Spleen (tissue), 11 donors: ENCODE data around the gene PKD1L1. TPM values are rescaled to one million over a fixed set of nuclear protein-coding genes. Genes with fewer than 3 reads are reported as not detected.
A peak's percentile ranks its signal among the peaks of the same experiment; 100 is the strongest.
"Not testable (repeated sequence)": the region's sequence is repeated elsewhere in the genome, so short reads cannot be mapped to it uniquely, and the experiment has no call there.

Experiments
- DNase-seq: peaks from one replicate; pipeline ENCODE4 v3.0.0-alpha.2; 2020
- H3K27ac ChIP-seq, 8 donors: fragments of 200-600 bp; sonication (generic) in 7 of 8; 1 replicate in 4 of 8; 2 replicates in 4 of 8; pipeline versions ENCODE4 v1.5.0 to v1.8.0; 2016 to 2021; ENCODE audit warnings: inconsistent platforms in 4 of 8, mild to moderate bottlenecking in 4 of 8, moderate library complexity in 1 of 8
- H3K27me3 ChIP-seq, 7 donors: fragments of 200-600 bp; sonication (generic) in 6 of 7; replicated peaks in 1 of 7; 1 replicate in 4 of 7; 2 replicates in 3 of 7; pipeline versions ENCODE4 v1.5.0 to v1.8.0; 2016 to 2021; ENCODE audit warnings: inconsistent platforms in 3 of 7, mild to moderate bottlenecking in 1 of 7
- H3K36me3 ChIP-seq, 6 donors: fragments of 200-600 bp; sonication (generic) in 5 of 6; 1 replicate in 4 of 6; 2 replicates in 2 of 6; pipeline versions ENCODE4 v1.5.0 to v1.8.0; 2016 to 2021; ENCODE audit warnings: inconsistent platforms in 2 of 6
- H3K4me1 ChIP-seq, 6 donors: fragments of 200-600 bp; sonication (generic) in 5 of 6; 1 replicate in 3 of 6; 2 replicates in 3 of 6; pipeline versions ENCODE4 v1.5.0 to v1.8.0; 2016 to 2021; ENCODE audit warnings: inconsistent platforms in 3 of 6
- H3K4me3 ChIP-seq, 8 donors: fragments of 200-600 bp; sonication (generic) in 7 of 8; 1 replicate in 4 of 8; 2 replicates in 4 of 8; pipeline versions ENCODE4 v1.5.0 to v1.8.0; 2016 to 2021; ENCODE audit warnings: inconsistent platforms in 4 of 8, mild to moderate bottlenecking in 4 of 8, moderate library complexity in 2 of 8
- H3K9me3 ChIP-seq, 8 donors: fragments of 200-600 bp; sonication (generic) in 7 of 8; 1 replicate in 4 of 8; 2 replicates in 4 of 8; pipeline versions ENCODE4 v1.5.0 to v1.8.0; 2016 to 2021; ENCODE audit warnings: inconsistent platforms in 4 of 8
- CTCF ChIP-seq, 11 experiments: fragments of 200-600 bp in 7 of 11; fragments of 450-650 bp in 4 of 11; sonication (generic) in 4 of 11; IDR thresholded peaks in 8 of 11; conservative IDR thresholded peaks in 3 of 11; 1 replicate in 7 of 11; 2 replicates in 4 of 11; pipeline versions ENCODE4 v1.4.0 to v1.8.0; 2016 to 2021; ENCODE audit warnings: antibody characterized with exemption in 11 of 11, inconsistent platforms in 4 of 11, mild to moderate bottlenecking in 1 of 11
- POLR2A ChIP-seq, 3 donors: fragments of 450-650 bp; IDR thresholded peaks; one replicate each; pipeline ENCODE4 v1.5.1; 2017; ENCODE audit warnings: antibody characterized with exemption in 3 of 3, mild to moderate bottlenecking in 1 of 3
- POLR2AphosphoS5 ChIP-seq, 3 donors: sonication (generic); formaldehyde crosslinking; IDR thresholded peaks; one replicate each; pipeline ENCODE4 v1.5.1; 2017; ENCODE audit warnings: antibody characterized with exemption in 3 of 3
- WGBS, 5 donors: extraction: QIAGEN DNeasy Blood & Tissue Kit in 3 of 5; methylation state at CpG; one replicate each; pipeline versions ENCODE4 v1.1.5 to v1.1.7; 2013 to 2018; 5-methylcytosine and 5-hydroxymethylcytosine counted together
- intact Hi-C: fragments of 100-400 bp; cut with DNase I; formaldehyde crosslinking; loops from one replicate; pipeline ENCODE4 v1.15.0; 2023; ENCODE audit warnings: low total_unique reads
- polyA plus RNA-seq, 3 donors: library from polyadenylated mRNA; stranded (reverse); fragments of 200-250 nt; gene quantifications; one replicate each; pipeline ENCODE4 v1.2.1, GENCODE V29; 2013
- total RNA-seq, 7 donors: library from RNA; depleted of rRNA in 3 of 7; stranded (reverse); fragments of >200 nt in 3 of 7; fragmentation: NEBNext Ultra II Directional in 4 of 7; extraction: Animal tissue kit (Norgen Biotek cat#: 25700) in 4 of 7; gene quantifications; one replicate each; pipeline versions ENCODE4 v1.1.0 to v1.2.1, GENCODE V29; 2016 to 2021
- donor health status: healthy with polysubstance abuse.
- donor health status: DM: no; HTN: no; CAD: no; lungs with moderate emphysema.
- donor health status: DM: no; HTN: no; CAD: no.
- donor health status: Bipolar disorder and iron deficiency.
- donor health status: healthy.
- donor health status: DM: no; HTN: no; CAD: no.
- donor health status: DM: yes; HTN: yes; CAD: no.

PKD1L1 gene
- total and polyA plus RNA-seq, 10 donors, result 0.28 to 1.3 (median 0.49) TPM

GRCh38 chr7:47991270-47991669, 43.0 kb upstream of the PKD1L1 start:
- H3K4me3 ChIP-seq, result peak overlapping the region in 4 of 8 donors; percentile 59 to 76 (median 65)
- no peaks in the 10 kb centered on the region for H3K9me3 ChIP-seq
- no peaks in the 10 kb centered on the region for H3K36me3 ChIP-seq
- DNase-seq, result no peak
- WGBS, 5 donors, result 86 to 94% (median 91%) methylated on average over 1 of the region's 1 CpG
- H3K4me1 ChIP-seq, result peaks cover 5 to 19% (median 11%) of the 10 kb centered on the region in 6 donors
- no peak for TF ChIP-seq POLR2AphosphoS5 (IDR thresholded peaks at IDR 0.05)
- no peak for TF ChIP-seq POLR2A (IDR thresholded peaks at IDR 0.05)
- no peak for TF ChIP-seq CTCF (IDR thresholded peaks at IDR 0.05 in 8 of 11, conservative IDR thresholded peaks at IDR 0.05 in 3 of 11)
- intact Hi-C loops, result loop anchor here (2.0 kb wide), 1 partner anchor 120 kb away; no protein-coding TSS in a partner anchor
- H3K27me3 ChIP-seq, result no peaks in the 10 kb centered on the region
- peak overlapping the region; percentile 59 to 85 (median 72) for H3K27ac ChIP-seq

GRCh38 chr7:47990592-47990991, 42.3 kb upstream of the PKD1L1 start:
- Histone ChIP-seq H3K9me3 (no peaks in the 10 kb centered on the region), H3K27me3 (no peaks in the 10 kb centered on the region), H3K27ac (no peak overlapping the region), H3K4me1 (peaks cover 5 to 19% (median 11%) of the 10 kb centered on the region in 6 donors), H3K36me3 (no peaks in the 10 kb centered on the region), H3K4me3 (no peak overlapping the region)
- WGBS, 5 donors, result 95 to 98% (median 96%) methylated on average over 5 of the region's 5 CpGs
- no peak for DNase-seq
- intact Hi-C loops, result loop anchor here (2.0 kb wide), 1 partner anchor 120 kb away; no protein-coding TSS in a partner anchor
- TF ChIP-seq POLR2AphosphoS5 (IDR thresholded peaks at IDR 0.05) (no peak), CTCF (IDR thresholded peaks at IDR 0.05 in 8 of 11, conservative IDR thresholded peaks at IDR 0.05 in 3 of 11) (no peak), POLR2A (IDR thresholded peaks at IDR 0.05) (no peak)

- not testable (repeated sequence) for H3K9me3 ChIP-seq, DNase-seq
- intact Hi-C loops, result loop anchor here (2.0 kb wide), 1 partner anchor 121 kb away; no protein-coding TSS in a partner anchor
Measured at GRCh38 chr7:47989607-47990400, 41.5 kb upstream of the PKD1L1 start.

GRCh38 chr7:47988496-47989386, 40.5 kb upstream of the PKD1L1 start:
- intact Hi-C loops, result no loop called here
- H3K4me3 ChIP-seq, result no peak overlapping the region
- 85 to 93% (median 88%) methylated on average over 8 of the region's 8 CpGs for WGBS, 5 donors
- no peak for TF ChIP-seq CTCF (IDR thresholded peaks at IDR 0.05 in 8 of 11, conservative IDR thresholded peaks at IDR 0.05 in 3 of 11)
- TF ChIP-seq POLR2A (IDR thresholded peaks at IDR 0.05), result no peak
- no peak for TF ChIP-seq POLR2AphosphoS5 (IDR thresholded peaks at IDR 0.05)
- no peaks in the 10 kb centered on the region for H3K36me3 ChIP-seq
- H3K4me1 ChIP-seq, result peaks cover 5 to 19% (median 11%) of the 10 kb centered on the region in 6 donors
- no peak for DNase-seq
- no peaks in the 10 kb centered on the region for H3K27me3 ChIP-seq
- no peaks in the 10 kb centered on the region for H3K9me3 ChIP-seq
- no peak overlapping the region for H3K27ac ChIP-seq

More at GRCh38 chr7:47989607-47990400, 41.5 kb upstream of the PKD1L1 start:
- 51 to 67% (median 58%) methylated on average over 9 to 10 of the region's 10 CpGs for WGBS, 5 donors
- H3K27me3 ChIP-seq, H3K27ac ChIP-seq, H3K4me3 ChIP-seq, H3K36me3 ChIP-seq: not testable (repeated sequence)
- H3K4me1 ChIP-seq, result peaks cover 5 to 19% (median 11%) of the 10 kb centered on the region in 6 donors
